HG03354 (cell line): ENCODE data around the gene TGFBR1.
"Not testable (repeated sequence)": the region's sequence is repeated elsewhere in the genome, so short reads cannot be mapped to it uniquely, and the experiment has no call there.

Experiments used
- ATAC-seq: cut with Tn5 transposase; IDR thresholded peaks from one replicate; pipeline ENCODE4 v1.9.1; 2021; ENCODE audit warnings: mild to moderate bottlenecking; ENCODE audit not compliant: unreplicated experiment, poor library complexity, severe bottlenecking

The TGFBR1 gene

GRCh38 chr9:99181621-99182020 is 76.7 kb downstream of the TGFBR1 start:
- peak; percentile 39 for ATAC-seq

- ATAC-seq: no peak
Observed at GRCh38 chr9:99182356-99182755, 77.4 kb downstream of the TGFBR1 start.

- ATAC-seq: no peak
Observed at GRCh38 chr9:99183616-99184015, 78.7 kb downstream of the TGFBR1 start.

GRCh38 chr9:99184110-99184474 is 79.2 kb downstream of the TGFBR1 start:
- ATAC-seq: no peak

- peak; percentile 66 for ATAC-seq
Observed at GRCh38 chr9:99184475-99185347, 79.8 kb downstream of the TGFBR1 start.

GRCh38 chr9:99185348-99185632 is 80.4 kb downstream of the TGFBR1 start:
- no peak for ATAC-seq

GRCh38 chr9:99185934-99186333 is 81.0 kb downstream of the TGFBR1 start:
- no peak for ATAC-seq

GRCh38 chr9:99187311-99187710 is 82.4 kb downstream of the TGFBR1 start:
- ATAC-seq: no peak

GRCh38 chr9:99189186-99189585 is 84.3 kb downstream of the TGFBR1 start:
- ATAC-seq: no peak

GRCh38 chr9:99189887-99190596 is 85.1 kb downstream of the TGFBR1 start:
- no peak for ATAC-seq

GRCh38 chr9:99190597-99191283 is 85.8 kb downstream of the TGFBR1 start:
- ATAC-seq: no peak

- no peak for ATAC-seq
Observed at GRCh38 chr9:99192786-99193465, 88.0 kb downstream of the TGFBR1 start.

- no peak for ATAC-seq
Observed at GRCh38 chr9:99193466-99193821, 88.5 kb downstream of the TGFBR1 start.

- ATAC-seq: not testable (repeated sequence)
Observed at GRCh38 chr9:99196484-99196883, 91.6 kb downstream of the TGFBR1 start.

- ATAC-seq: no peak
Observed at GRCh38 chr9:99197124-99197630, 92.3 kb downstream of the TGFBR1 start.

GRCh38 chr9:99197987-99198386 is 93.1 kb downstream of the TGFBR1 start:
- ATAC-seq: no peak

- ATAC-seq: no peak
Observed at GRCh38 chr9:99199938-99200539, 95.1 kb downstream of the TGFBR1 start.

GRCh38 chr9:99201603-99202002 is 96.7 kb downstream of the TGFBR1 start:
- no peak for ATAC-seq
